Prostate gland (tissue), 2 donors: ENCODE data around the gene SLC25A2. TPM values are rescaled to one million over a fixed set of nuclear protein-coding genes. Genes with fewer than 3 reads are reported as not detected.

Source experiments
- DNase-seq: peaks from one replicate; pipeline ENCODE4 v3.0.0-alpha.2; 2019; ENCODE audit warnings: low spot score
- H3K27ac ChIP-seq, 2 donors: fragments of 200-600 bp; sonication (generic); 2 replicates each; pipeline ENCODE4 v1.5.1; 2017 to 2019
- H3K27me3 ChIP-seq: fragments of 200-600 bp; sonication (generic); replicated peaks from 2 replicates; pipeline ENCODE4 v1.5.1; 2019; ENCODE audit not compliant: insufficient read depth
- H3K36me3 ChIP-seq, 2 donors: fragments of 200-600 bp; sonication (generic); 1 replicate in 1 of 2; 2 replicates in 1 of 2; pipeline versions ENCODE4 v1.5.1 to v1.8.1; 2017 to 2019
- H3K4me1 ChIP-seq: fragments of 200-600 bp; sonication (generic); replicated peaks from 2 replicates; pipeline ENCODE4 v1.5.1; 2019
- H3K4me3 ChIP-seq, 2 donors: fragments of 200-600 bp; sonication (generic); 2 replicates each; pipeline ENCODE4 v1.5.1; 2017 to 2019
- H3K9me3 ChIP-seq: fragments of 200-600 bp; sonication (generic); 2 replicates; pipeline ENCODE4 v1.5.1; 2017
- CTCF ChIP-seq, 4 experiments: fragments of 200-600 bp in 2 of 4; fragments of 450-650 bp in 2 of 4; sonication (generic) in 2 of 4; IDR thresholded peaks; 1 replicate in 3 of 4; 2 replicates in 1 of 4; pipeline ENCODE4 v1.5.1; 2016 to 2019; ENCODE audit warnings: antibody characterized with exemption in 4 of 4, mild to moderate bottlenecking in 2 of 4, moderate library complexity in 2 of 4
- POLR2A ChIP-seq: fragments of 450-650 bp; IDR thresholded peaks from one replicate; pipeline ENCODE4 v1.6.1; 2016; ENCODE audit warnings: antibody characterized with exemption, mild to moderate bottlenecking
- POLR2AphosphoS5 ChIP-seq: sonication (generic); formaldehyde crosslinking; IDR thresholded peaks from one replicate; pipeline ENCODE4 v1.6.1; 2017; ENCODE audit warnings: antibody characterized with exemption
- WGBS: methylation state at CpG from one replicate; pipeline ENCODE4 v1.1.5; 2018; 5-methylcytosine and 5-hydroxymethylcytosine counted together
- intact Hi-C: fragments of 100-400 bp; cut with DNase I; formaldehyde crosslinking; loops from one replicate; pipeline ENCODE4 v1.14.2; 2022
- total RNA-seq, 2 donors: library from RNA; depleted of rRNA; stranded (reverse); fragments of >200 nt; gene quantifications; one replicate each; pipeline ENCODE4 v1.1.0, GENCODE V29; 2016

Gene SLC25A2
- total RNA-seq, 2 donors from 2014 or later, result 0.23 to 4.4 TPM

GRCh38 chr5:141330299-141331080 lies 26.6 kb upstream of the SLC25A2 start, which contains the start of gene PCDHGA1:
Gene PCDHGA1, plus strand, starts transcription at chr5:141330514.
- no peaks in the 10 kb centered on the region for H3K9me3 ChIP-seq
- no peaks in the 10 kb centered on the region for H3K36me3 ChIP-seq
- peaks cover 11% of the 10 kb centered on the region for H3K27me3 ChIP-seq
- intact Hi-C loops, result no loop called here
- no peak within 1 kb of the TSS for H3K27ac ChIP-seq
- WGBS, result 20% methylated on average over 21 of the region's 21 CpGs
- no peak for TF ChIP-seq CTCF (IDR thresholded peaks at IDR 0.05)
- TF ChIP-seq POLR2A, result no peak
- TF ChIP-seq POLR2AphosphoS5, result no peak
- no peak for DNase-seq
- no peak within 1 kb of the TSS for H3K4me3 ChIP-seq
- no peaks in the 10 kb centered on the region for H3K4me1 ChIP-seq

GRCh38 chr5:141328231-141328630 lies 24.4 kb upstream of the SLC25A2 start:
- no peak overlapping the region for H3K27ac ChIP-seq
- no peak for DNase-seq
- intact Hi-C loops, result no loop called here
- no peaks in the 10 kb centered on the region for H3K9me3 ChIP-seq
- TF ChIP-seq POLR2AphosphoS5 (no peak), POLR2A (no peak), CTCF (IDR thresholded peaks at IDR 0.05) (no peak)
- no peak overlapping the region for H3K4me3 ChIP-seq
- H3K4me1 ChIP-seq, result no peaks in the 10 kb centered on the region
- peaks cover 5% of the 10 kb centered on the region for H3K27me3 ChIP-seq
- H3K36me3 ChIP-seq, result no peaks in the 10 kb centered on the region
- WGBS, result 79% methylated on average over 8 of the region's 8 CpGs

- no peak overlapping the region for H3K27ac ChIP-seq
- no peaks in the 10 kb centered on the region for H3K9me3 ChIP-seq
- H3K27me3 ChIP-seq, result no peaks in the 10 kb centered on the region
- TF ChIP-seq POLR2AphosphoS5 (no peak), POLR2A (no peak), CTCF (IDR thresholded peaks at IDR 0.05) (peak in 1 of 4 experiments; percentile 35)
- no peaks in the 10 kb centered on the region for H3K36me3 ChIP-seq
- peak overlapping the region; percentile 11 to 12 for H3K4me3 ChIP-seq
- intact Hi-C loops, result no loop called here
- WGBS, result 12% methylated on average over 27 of the region's 27 CpGs
- no peak for DNase-seq
- no peaks in the 10 kb centered on the region for H3K4me1 ChIP-seq
Observed at GRCh38 chr5:141326088-141326854, 22.4 kb upstream of the SLC25A2 start.

GRCh38 chr5:141322261-141322660 lies 18.4 kb upstream of the SLC25A2 start:
- peaks cover 12% of the 10 kb centered on the region for H3K9me3 ChIP-seq
- no peaks in the 10 kb centered on the region for H3K36me3 ChIP-seq
- no peaks in the 10 kb centered on the region for H3K27me3 ChIP-seq
- H3K4me1 ChIP-seq, result no peaks in the 10 kb centered on the region
- H3K27ac ChIP-seq, result no peak overlapping the region
- WGBS, result 92% methylated on average over 3 of the region's 3 CpGs
- H3K4me3 ChIP-seq, result no peak overlapping the region
- no peak for DNase-seq
- no peak for TF ChIP-seq POLR2A
- no peak for TF ChIP-seq POLR2AphosphoS5
- TF ChIP-seq CTCF (IDR thresholded peaks at IDR 0.05), result no peak
- intact Hi-C loops, result loop anchor here (5.0 kb wide), 1 partner anchor 240 kb away; no protein-coding TSS in a partner anchor
